Activated CD8-positive, alpha-beta T cell treated with anti-CD3 and anti-CD28 coated beads for 36 hours (primary cell): ENCODE results near the gene ANKS1B. TPM values are rescaled to one million over a fixed set of nuclear protein-coding genes. Genes with fewer than 3 reads are reported as not detected.
"Not testable (repeated sequence)": the region's sequence is repeated elsewhere in the genome, so short reads cannot be mapped to it uniquely, and the experiment has no call there.

Experiments used
- ATAC-seq: fragments of 200-7000 bp; cut with Tn5 transposase; one replicate; pipeline ENCODE4 v1.10.0; 2021; ENCODE audit warnings: mild to moderate bottlenecking, moderate library complexity
- CTCF ChIA-PET: fragments of 350-600 bp; sonication (Branson Sonifier 250); formaldehyde crosslinking; loops from one replicate; lab custom pipeline; 2021; ENCODE audit warnings: antibody characterized with exemption; lab: Charles Lee
- POLR2A ChIA-PET: fragments of 350-600 bp; sonication (Branson Sonifier 250); formaldehyde crosslinking; loops from one replicate; lab custom pipeline; 2021; ENCODE audit warnings: antibody characterized with exemption; lab: Charles Lee
- DNase-seq: peaks from one replicate; pipeline ENCODE4 v3.0.0-alpha.2; 2020
- H3K27ac Mint-ChIP-seq: one replicate; pipeline ENCODE4 v1.8.0; 2021; ENCODE audit warnings: mild to moderate bottlenecking, mixed read lengths
- H3K27me3 Mint-ChIP-seq: one replicate; pipeline ENCODE4 v1.8.0; 2021; ENCODE audit warnings: mixed read lengths
- H3K36me3 Mint-ChIP-seq: one replicate; pipeline ENCODE4 v1.8.0; 2021; ENCODE audit warnings: low read depth, mixed read lengths
- H3K4me1 Mint-ChIP-seq: one replicate; pipeline ENCODE4 v1.8.0; 2021; ENCODE audit warnings: low read depth, mixed read lengths
- H3K4me3 Mint-ChIP-seq: one replicate; pipeline ENCODE4 v1.8.0; 2021; ENCODE audit warnings: mild to moderate bottlenecking, moderate library complexity, mixed read lengths
- H3K9me3 Mint-ChIP-seq: one replicate; pipeline ENCODE4 v1.8.0; 2021; ENCODE audit warnings: mixed read lengths
- CTCF ChIP-seq: fragments of 200-600 bp; IDR thresholded peaks from one replicate; pipeline ENCODE4 v1.8.0; 2022; ENCODE audit warnings: antibody characterized with exemption, mild to moderate bottlenecking
- intact Hi-C: fragments of 100-400 bp; cut with micrococcal nuclease; formaldehyde crosslinking; loops from one replicate; pipeline ENCODE4 v1.10.0; 2022
- total RNA-seq, 2 experiments: library from RNA; stranded (reverse); gene quantifications; one replicate each; pipeline ENCODE4 v1.2.3, GENCODE V29; 2021

ANKS1B gene
- total RNA-seq, 2 experiments from 2014 or later: 0.54 TPM; not detected in 1

DNA sequence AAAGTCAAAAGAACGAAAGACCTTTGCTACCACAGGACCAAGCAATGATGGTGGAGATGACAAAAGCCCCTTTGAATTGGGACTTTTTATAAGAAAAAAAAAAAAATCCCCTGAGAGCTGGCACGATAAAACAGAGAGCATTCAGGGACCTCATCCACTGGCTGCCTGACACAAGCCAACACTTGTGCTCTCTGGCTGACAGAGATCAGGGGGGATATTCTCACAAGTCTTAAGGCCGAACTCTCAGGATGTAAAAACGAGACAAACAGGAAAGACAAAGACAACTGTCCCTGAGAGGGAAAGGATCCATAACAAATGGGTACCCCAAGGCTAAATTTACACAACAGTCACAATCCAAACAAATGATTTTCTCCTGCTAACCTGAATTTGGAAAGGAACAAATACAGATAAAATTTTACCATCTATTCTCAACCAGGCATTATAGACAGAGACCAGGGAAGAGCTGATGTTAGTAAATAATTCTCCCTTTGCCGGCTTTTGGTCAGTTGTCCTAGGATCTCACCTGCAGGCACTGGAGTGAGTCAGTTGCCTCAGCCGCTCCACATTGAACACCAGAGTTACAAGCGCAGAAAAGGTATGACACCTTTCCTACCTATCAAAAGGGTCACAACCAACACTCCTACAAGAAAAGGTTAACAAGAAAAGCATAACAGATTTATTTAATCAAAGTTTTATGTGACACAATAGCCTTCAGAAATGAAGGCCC is 375.1 kb downstream of the ANKS1B start:
- H3K4me1 Mint-ChIP-seq: no peaks in the 10 kb centered on the region
- no peak for TF ChIP-seq CTCF
- H3K9me3 Mint-ChIP-seq: peaks cover 3% of the 10 kb centered on the region
- POLR2A ChIA-PET: no interaction called here
- CTCF ChIA-PET: no interaction called here
- no peak overlapping the region for H3K27ac Mint-ChIP-seq
- ATAC-seq (no peak), DNase-seq (no peak)
- H3K4me3 Mint-ChIP-seq: no peak overlapping the region
- intact Hi-C loops: no loop called here
- no peaks in the 10 kb centered on the region for H3K36me3 Mint-ChIP-seq
- no peaks in the 10 kb centered on the region for H3K27me3 Mint-ChIP-seq

GRCh38 chr12:99600388-99600787 is 384.3 kb downstream of the ANKS1B start:
- Mint-ChIP-seq H3K27ac (no peak overlapping the region), H3K4me1 (no peaks in the 10 kb centered on the region), H3K36me3 (no peaks in the 10 kb centered on the region), H3K27me3 (no peaks in the 10 kb centered on the region), H3K4me3 (no peak overlapping the region), H3K9me3 (peaks cover 3% of the 10 kb centered on the region)
- DNase-seq: no peak
- TF ChIP-seq CTCF: no peak
- ATAC-seq: no peak
- intact Hi-C loops: no loop called here
- ChIA-PET POLR2A (no interaction called here), CTCF (no interaction called here)

GRCh38 chr12:99598785-99599184 is 386.0 kb downstream of the ANKS1B start:
- Mint-ChIP-seq H3K27ac (no peak overlapping the region), H3K4me1 (no peaks in the 10 kb centered on the region), H3K36me3 (no peaks in the 10 kb centered on the region), H3K9me3 (peaks cover 3% of the 10 kb centered on the region), H3K4me3 (no peak overlapping the region), H3K27me3 (no peaks in the 10 kb centered on the region)
- no peak for DNase-seq
- intact Hi-C loops: no loop called here
- ChIA-PET CTCF (no interaction called here), POLR2A (no interaction called here)
- no peak for ATAC-seq
- no peak for TF ChIP-seq CTCF

GRCh38 chr12:99596762-99597161 is 388.0 kb downstream of the ANKS1B start:
- POLR2A ChIA-PET: no interaction called here
- CTCF ChIA-PET: no interaction called here
- no peak for ATAC-seq

DNA sequence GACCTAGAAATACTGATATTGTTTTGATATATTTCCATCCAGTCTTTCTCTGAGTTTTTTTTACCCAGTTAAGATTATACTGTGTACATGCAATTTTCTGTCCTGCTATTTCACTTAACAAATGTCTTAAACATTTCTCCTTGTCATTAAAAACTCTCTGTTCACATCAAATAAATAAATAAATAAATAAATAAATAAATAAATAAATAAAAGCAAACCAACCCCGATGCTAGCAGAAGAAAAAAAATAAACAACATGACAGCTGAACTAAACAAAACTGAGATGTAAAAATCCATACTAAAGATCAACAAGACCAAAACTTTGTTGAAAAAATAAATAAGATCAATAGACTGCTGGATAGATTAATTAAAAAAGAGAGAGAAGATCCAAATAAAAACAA is 407.6 kb downstream of the ANKS1B start:
- H3K27ac Mint-ChIP-seq, H3K9me3 Mint-ChIP-seq, POLR2A ChIA-PET, intact Hi-C loops, H3K36me3 Mint-ChIP-seq, H3K27me3 Mint-ChIP-seq, CTCF ChIA-PET, H3K4me1 Mint-ChIP-seq, ATAC-seq, DNase-seq, H3K4me3 Mint-ChIP-seq: not testable (repeated sequence)

More at GRCh38 chr12:99596762-99597161, 388.0 kb downstream of the ANKS1B start:
- intact Hi-C loops: no loop called here
- peaks cover 3% of the 10 kb centered on the region for H3K9me3 Mint-ChIP-seq
- H3K4me3 Mint-ChIP-seq: no peak overlapping the region
- DNase-seq: no peak
- H3K4me1 Mint-ChIP-seq: no peaks in the 10 kb centered on the region
- no peak overlapping the region for H3K27ac Mint-ChIP-seq
- no peaks in the 10 kb centered on the region for H3K36me3 Mint-ChIP-seq
- H3K27me3 Mint-ChIP-seq: no peaks in the 10 kb centered on the region
- TF ChIP-seq CTCF: no peak
